Measurements from ENCODE around the gene COQ10A.
"Not testable (repeated sequence)": the region's sequence is repeated elsewhere in the genome, so short reads cannot be mapped to it uniquely, and the experiment has no call there.

The COQ10A gene

DNA sequence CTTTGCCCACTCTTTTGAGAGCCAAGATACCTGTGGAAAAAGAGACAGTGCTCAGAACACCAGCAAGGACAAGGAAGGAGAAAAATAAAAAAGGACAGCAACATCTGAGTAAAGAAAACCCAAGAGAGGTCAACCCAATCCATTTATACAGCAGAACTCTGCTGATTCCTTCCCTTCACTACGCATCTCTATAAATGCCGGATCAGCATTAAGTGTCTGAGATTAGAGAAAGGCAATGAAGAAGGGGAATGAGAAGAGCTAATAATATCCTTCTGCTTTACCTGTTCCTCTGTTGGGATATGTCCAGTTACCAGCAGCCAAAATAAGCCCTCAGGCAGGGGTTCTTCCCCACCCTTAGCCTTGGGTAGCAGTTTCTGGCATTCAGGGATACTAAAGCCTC lies 15.8 kb downstream of the COQ10A start:
- no peak for DNase-seq

- DNase-seq = not testable (repeated sequence)
Observed at GRCh38 chr12:56284263-56284662, 17.5 kb downstream of the COQ10A start.

DNA sequence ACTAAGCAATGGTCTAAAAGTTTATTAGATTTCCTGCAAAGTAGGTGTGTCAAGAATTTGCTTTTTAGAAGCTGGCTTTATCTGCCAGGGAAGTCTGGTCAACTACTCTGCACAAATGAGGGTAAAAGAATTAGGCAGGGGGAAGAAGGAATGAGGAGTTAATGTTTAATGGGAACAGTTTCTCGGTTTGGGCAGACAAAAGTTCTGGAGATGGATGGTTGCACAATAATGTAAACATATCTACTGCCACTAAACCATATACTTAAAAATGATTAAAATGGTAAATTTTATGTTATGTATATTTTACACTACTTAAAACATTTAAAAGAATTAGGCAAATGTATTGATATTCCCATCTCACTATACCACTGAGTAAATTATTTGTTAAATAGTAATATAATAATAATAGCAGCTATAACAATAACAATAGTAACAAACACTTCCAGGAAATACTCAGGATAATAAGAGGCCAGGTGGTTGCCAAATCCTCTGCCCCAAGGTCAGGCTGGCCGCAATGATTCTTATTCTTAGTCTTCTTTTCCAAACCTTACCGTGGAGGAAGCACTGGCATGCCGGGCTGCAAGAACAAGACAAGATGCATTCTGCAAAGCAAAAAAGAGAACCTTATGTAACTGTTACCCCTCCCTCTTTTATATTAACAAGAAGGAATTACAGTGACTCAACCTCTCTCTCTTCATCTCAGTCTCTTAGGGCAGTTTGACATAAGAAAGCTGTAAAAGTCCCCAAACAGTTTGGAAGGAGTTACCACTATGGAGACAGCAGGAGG lies 19.5 kb downstream of the COQ10A start:
- DNase-seq = no peak

GRCh38 chr12:56288705-56289387 lies 22.1 kb downstream of the COQ10A start:
- no peak for DNase-seq

DNA sequence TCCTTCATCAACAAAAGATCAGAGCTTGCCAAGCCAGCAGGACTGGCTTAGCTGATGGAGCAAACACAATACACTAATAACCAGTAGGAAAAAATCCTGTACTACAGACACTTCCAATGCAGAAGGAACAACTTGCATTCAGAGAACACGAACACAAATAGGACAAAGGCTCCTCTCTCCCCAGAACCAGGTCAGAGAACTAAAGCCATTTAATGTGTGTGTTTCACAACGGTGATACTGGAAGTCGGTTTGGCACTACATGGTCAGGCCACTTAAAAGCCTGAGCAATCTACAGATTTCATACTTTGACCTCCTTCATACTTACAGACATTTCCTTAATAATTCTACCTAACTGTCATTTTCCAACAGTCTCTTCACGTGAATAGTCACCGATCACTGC lies 27.1 kb downstream of the COQ10A start:
- no peak for DNase-seq

- no peak for DNase-seq
Observed at GRCh38 chr12:56296295-56296694, 29.6 kb downstream of the COQ10A start.

DNA sequence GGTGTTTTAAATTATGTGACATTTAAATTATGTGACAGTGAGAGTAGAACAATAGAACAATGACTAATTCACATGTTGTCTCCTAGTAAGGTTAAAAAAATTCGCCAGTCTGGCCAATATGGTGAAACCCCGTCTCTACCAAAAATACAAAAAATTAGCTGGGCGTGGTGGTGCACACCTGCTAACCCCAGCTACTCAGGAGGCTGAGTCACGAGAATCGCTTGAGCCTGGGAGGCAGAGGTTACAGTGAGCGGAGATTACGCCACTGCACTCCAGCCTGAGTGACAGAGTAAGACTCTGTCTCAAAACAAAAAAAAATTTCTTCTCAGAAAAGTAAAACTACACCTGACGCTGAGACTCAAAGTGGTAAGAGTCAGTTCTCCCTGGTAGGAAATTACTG lies 30.7 kb downstream of the COQ10A start:
- no peak for DNase-seq

DNA sequence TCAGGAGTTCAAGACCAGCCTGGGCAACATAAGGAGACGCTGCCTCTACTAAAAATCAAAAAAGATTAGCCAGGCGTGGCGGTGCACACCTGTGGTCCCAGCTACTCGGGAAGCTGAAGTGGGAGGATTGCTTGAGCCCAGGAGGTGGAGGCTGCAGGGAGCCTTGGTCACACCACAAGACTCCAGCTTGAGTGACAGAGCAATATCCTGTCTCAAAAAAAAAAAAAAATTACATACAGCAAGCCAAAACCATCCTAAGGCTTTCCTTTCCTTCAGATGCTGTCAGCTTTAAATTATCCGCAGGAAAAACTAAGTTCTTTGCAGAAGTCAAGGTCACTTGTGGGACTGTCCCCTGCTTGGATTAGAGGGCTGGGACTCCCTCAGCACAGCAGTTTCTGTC lies 32.1 kb downstream of the COQ10A start:
- DNase-seq = no peak

GRCh38 chr12:56299308-56299852 lies 32.6 kb downstream of the COQ10A start:
- no peak for DNase-seq

DNA sequence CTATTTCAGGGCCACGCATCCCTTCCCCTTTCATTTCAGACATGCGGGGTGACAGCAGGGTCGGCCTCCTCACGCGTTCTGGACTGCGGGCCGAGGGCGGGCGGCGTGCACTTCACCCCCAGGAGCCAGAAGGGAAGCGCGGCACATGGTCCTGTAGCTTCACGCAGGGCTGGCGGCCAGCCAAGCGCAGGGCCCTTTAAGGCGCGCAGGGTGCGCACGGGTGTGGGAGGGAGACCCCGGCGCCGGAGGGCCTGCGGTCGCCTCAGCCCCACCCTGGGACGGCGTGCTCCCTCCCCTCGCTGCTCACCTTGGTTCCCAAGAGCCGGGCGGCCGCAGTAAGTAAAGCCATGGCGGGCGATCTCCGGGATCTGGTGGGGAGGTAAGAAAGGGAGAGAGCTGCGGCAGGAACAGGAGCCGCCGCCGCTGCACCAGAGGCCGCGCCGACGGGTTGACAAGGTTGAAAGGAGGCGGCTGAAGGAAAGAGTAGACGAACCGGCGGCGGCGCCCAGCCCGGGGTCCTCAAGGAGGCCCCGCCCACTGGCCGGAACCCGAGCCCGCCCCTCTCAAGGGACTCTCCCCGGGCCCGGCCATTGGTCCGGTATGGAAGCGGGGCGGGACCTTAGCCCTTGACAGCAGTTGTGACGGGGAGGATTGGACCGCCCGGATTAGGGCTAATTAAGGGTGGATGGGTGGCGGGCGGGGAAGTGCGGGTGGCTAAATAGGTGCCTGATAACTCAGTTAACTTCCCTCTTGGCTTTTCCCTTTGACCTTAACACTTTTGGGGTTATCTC lies 33.3 kb downstream of the COQ10A start, which contains the start of gene CS:
Gene CS (minus strand): TSS at position 478 of the 791 bp plus-strand sequence. CDS start 129 bp downstream, at position 349.
- DNase-seq = peak; percentile 91

GRCh38 chr12:56300644-56301464 lies 34.1 kb downstream of the COQ10A start:
- no peak for DNase-seq

DNA sequence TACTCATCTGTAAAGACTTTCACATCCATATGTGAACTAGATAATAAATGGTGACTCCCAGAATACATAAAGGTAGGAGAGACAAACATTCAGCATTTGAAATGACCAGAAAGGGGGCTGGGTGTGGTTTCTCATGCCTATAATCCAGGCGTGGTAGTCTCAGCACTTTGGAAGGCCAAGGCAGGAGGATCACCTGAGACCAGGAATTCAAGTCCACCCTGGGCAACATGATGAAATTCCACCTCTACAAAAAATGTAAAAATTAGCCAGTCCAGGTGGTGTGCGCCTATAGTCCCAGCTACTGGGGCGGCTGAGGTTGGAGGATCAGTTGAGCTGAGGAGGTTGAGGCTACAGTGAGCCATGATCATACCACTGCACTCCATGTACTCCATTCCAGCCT lies 37.5 kb downstream of the COQ10A start:
- no peak for DNase-seq

DNA sequence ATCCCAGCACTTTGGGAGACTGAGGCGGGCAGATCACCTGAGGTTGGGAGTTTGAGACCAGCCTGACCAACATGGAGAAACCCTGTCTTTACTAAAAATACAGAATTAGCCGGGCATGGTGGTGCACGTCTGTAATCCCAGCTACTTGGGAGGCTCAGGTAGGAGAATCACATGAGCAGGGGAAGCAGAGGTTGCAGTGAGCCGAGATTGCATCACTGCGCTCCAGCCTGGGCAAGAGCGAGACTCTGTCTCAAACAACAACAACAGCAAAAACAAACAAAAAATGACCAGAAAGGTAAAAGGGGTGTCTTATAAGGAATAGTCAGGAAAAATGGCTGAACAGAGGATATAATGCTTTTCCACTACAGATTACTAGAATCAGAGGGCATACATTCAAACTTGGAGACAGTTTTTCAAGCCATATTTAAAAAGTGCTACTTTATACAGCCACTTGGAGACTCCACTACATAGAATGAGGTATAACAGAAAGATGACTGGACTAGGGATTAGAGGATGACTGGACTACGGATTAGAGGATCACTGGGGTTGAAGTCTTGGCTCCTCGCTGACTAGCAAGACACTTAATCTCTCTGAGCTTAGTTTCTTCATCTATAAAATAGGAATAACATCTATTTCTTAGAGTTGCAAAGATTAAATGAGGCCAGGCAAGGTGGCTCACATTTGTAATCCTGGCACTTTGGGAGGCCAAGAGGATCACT lies 38.3 kb downstream of the COQ10A start:
- DNase-seq = no peak

GRCh38 chr12:56307221-56307965 lies 40.7 kb downstream of the COQ10A start:
- no peak for DNase-seq

GRCh38 chr12:56308714-56309113 lies 42.0 kb downstream of the COQ10A start:
- DNase-seq = no peak

DNA sequence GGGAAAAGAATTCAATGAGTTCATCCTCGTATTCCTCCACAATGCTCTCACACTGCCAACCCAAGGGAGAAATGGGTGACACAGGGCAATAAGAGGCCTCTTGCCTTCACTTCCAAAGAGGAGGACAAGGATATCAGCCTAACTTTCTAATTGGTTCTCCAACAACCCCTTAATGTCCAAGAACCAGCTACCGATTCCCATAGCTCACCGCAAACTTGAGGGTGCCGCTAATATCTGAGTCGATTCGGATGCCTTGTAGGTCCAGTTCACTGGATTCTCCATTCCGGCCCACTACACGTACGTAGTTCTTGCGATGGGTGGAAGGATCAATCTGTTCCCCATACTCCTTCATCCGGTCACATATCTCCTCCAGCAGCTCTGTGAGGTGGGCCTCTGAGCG lies 44.3 kb downstream of the COQ10A start:
- DNase-seq = no peak

DNA sequence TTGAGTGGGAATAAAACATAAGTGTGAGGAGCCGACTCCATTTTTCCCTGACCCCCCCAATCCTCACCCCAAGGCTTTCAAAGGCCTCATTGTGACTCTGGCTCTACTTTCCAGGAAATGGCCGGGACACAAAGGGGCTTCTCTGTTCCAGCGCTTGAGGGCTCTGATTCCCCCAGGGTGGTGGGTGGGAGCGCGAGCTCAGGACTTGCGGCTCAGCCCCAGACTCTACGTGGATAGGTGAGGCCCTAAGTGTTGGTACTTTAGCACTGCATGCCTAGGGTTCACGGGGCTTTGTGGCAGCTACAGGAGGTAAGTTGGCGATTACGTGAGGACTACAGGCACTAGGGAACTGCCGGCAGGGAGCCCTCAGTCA lies 48.5 kb downstream of the COQ10A start:
- no peak for DNase-seq

- peak; percentile 95 for DNase-seq
Observed at GRCh38 chr12:56315622-56316473, 49.1 kb downstream of the COQ10A start, which contains the start of gene CNPY2. Gene CNPY2 (minus strand): TSS chr12:56315988. CDS start chr12:56315217, 771 bp downstream.

DNA sequence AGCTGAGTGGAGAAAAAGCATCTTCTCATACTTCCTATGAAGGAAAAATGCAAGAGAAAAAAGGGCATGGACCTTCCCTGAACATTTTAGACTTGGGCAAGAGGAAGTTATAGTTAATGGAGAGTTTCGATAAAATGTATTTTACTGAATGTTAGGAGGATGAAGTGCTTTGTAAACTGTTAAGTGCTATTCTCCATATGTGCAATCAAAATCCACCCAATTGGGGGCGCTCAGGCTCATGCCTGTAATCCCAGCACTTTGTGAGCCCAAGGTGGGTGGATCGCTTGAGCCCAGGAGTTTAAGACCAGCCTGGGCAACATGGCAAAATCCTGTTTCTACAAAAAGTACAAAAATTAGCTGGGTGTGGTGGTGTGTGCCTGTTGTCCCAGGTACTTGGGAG lies 50.9 kb downstream of the COQ10A start:
- DNase-seq = no peak

Data from NCI-H1694 treated with DMSO at 0.1 percent for 48 hours (cell line).